NCI-H526 treated with DMSO at 0.1 percent for 48 hours (cell line): ENCODE measurements around the gene CDON.

Experiments
- DNase-seq: peaks from one replicate; lab custom pipeline; 2025; lab: John Stamatoyannopoulos, UW

CDON gene

GRCh38 chr11:125956391-125957134 lies 106.1 kb downstream of the CDON start:
- no peak for DNase-seq

- no peak for DNase-seq
Observed at GRCh38 chr11:125955856-125956255, 106.8 kb downstream of the CDON start.

- DNase-seq = no peak
Observed at GRCh38 chr11:125954945-125955640, 107.6 kb downstream of the CDON start.

DNA sequence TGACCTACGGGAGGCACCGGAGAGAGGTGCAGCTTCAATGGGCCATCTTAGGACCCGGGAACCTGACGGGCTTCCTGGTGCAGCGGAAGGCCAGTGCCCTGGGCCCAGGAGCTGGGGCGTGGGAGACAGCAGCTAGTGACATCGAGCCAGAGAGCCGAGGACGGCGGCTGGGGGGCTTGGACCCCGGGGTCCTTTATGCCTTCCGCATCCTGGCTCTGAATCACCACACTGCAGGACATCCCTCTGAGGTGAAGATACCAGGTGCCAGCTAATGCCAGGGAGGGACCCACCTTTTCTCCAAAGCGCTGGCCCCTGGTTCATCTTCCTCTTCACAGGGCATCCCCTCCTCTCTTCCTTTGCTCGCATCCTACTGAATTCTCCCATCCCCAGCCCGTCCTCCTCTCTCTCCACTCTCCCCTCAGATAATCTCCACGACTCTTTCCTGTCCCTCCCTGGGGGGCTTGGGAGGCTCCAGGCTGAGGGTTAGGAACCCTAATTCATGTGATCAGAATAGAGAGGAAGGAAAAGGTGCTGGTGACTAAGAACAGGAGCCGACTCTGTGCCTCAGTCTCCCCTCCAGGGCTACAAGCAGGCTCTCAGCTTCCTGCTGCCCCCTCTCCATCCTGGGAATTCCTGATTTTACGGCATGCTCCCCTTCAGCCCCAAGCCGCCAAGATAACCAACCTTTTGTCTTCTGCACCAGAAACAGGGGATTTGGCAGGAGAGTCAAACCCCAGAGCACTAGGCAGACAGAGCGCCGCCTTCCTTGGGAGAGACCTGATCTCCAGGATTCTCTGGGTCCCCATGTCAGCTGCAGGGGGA lies 108.3 kb downstream of the CDON start:
- no peak for DNase-seq

DNA sequence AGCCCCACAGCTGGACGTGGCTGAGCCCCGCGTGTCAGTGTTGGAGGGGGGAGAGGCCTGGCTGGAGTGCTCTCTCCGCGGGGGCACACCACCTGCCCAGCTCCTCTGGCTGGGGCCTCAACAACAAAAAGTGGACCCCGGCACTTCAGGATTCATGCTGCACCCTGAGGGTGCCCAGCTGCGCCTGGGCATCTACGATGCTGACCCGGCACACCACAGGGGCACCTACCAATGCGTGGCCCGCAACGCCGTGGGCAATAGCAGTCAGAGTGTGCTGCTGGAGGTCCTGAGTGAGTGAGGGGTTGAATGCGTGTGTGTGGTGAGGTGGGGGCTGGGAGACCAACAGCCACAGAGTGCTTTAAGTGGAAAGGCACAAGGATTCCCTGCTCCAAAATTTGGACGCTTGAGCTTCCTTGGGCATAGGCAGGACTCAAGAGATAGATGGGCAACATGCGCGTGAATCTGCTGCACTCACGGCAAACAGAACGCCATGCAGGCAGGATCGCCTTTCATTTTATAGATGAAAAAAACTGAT lies 109.2 kb downstream of the CDON start:
- no peak for DNase-seq

DNA sequence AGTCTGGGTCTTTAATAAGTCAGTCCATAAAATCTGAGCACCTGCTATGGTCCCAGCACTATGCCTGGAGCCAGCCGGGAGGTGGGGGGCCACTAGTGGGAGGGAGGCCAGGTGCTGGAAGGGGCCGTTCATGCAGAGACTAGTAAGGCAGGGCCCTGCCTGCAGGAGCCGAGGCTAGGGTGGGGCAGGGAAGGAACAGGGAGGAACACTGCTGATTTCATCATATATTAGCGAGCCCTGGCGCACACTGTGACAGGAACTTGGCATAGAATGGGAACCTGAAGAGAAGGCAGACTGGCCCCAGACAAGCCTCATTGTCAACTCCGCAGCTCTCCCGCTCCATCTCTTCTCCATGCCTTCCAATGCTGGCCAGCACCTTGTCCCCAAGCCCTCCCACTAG lies 109.7 kb downstream of the CDON start:
- DNase-seq = no peak

- peak; percentile 45 for DNase-seq
Observed at GRCh38 chr11:125952559-125952958, 110.1 kb downstream of the CDON start.

GRCh38 chr11:125951731-125952130 lies 110.9 kb downstream of the CDON start:
- DNase-seq = no peak

DNA sequence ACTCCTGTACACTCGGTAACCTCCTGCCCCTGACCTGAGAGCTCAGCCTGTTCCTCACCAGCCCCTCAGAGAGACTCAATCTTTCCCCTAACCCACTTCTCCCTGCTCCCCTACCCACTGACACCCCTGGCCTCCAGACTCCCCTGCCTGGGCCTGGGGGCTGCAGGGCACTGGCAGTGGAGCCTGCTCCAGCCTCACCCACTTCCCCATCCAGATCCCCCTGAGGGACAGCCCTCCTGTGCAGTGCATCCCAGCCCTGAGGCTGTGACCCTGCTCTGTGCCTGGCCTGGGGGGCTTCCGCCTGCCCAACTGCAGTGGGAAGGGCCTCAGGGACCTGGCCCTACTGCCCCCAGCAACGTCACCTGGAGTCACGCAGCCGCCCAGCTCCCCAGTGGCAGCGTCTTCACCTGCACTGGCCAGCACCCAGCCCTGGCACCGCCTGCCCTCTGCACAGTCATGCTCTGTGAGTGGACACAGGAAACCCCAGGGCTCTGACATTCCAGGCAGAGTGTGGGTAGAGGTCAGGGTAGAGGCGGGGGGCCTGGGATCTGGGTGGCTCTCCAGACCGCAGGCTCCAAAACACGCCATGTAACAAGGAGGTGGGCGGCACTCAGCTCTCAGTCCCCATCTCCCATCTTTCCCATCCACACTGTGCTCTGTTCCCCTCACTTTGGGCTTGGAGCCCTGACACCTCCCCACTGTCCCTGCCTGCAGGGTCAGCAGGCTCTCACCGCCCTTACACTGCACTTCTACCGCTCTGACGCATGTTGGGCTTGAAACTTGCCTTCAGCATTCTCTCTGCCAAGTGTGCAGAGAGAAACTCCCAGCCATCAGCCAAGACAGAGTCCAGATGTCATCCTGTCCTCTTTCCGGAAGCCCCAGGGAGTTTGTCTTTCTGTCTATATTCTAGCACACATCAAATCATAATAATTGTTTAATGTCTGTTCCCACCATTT lies 111.7 kb downstream of the CDON start:
- DNase-seq = no peak

- DNase-seq = no peak
Observed at GRCh38 chr11:125950178-125950490, 112.5 kb downstream of the CDON start.

GRCh38 chr11:125949271-125950177 lies 113.1 kb downstream of the CDON start:
- no peak for DNase-seq

GRCh38 chr11:125948278-125949051 lies 114.2 kb downstream of the CDON start:
- DNase-seq = no peak

DNA sequence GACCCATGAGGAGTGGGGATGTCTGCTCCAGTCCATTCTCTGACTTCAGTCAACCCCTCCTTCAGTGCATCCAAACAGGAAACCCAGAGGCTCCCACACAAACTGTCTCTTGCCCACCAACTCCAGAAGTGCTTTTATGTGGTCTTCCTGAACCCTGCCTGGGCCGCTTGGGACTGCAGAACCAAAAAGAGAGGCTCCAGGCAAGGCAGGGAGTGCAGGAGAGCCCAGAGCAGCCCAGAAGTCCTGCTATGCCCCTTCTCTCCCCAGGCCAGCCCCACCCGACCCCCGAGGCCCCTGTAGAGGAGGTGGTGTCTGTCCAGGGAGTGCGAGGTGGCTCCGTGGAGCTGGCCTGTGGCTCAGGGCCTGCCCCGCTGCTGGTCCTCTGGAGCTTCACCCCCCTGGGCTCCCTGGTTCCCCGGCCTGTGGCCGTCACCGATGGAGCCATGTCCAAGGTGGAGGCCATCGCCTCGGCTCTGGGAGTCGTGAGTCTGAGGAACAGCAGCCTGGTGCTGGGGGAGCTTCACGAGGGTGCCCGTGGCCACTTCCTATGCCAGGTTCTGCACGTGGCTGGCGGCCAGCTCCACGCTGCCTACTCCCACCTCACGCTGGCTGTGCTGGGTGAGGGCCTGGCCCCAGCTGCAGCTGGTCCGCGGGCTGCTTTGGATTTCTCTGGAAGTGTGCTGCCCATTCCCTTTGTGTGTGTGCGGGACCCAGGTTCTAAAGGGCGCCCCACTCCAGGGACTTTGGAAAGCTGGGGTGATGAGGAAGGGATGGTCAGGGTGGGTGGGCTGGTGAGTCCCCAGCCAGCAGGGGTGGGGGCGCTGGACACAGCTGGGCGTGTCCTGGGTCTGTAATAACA lies 115.0 kb downstream of the CDON start:
- DNase-seq = no peak

GRCh38 chr11:125946712-125947418 lies 115.8 kb downstream of the CDON start:
- no peak for DNase-seq

DNA sequence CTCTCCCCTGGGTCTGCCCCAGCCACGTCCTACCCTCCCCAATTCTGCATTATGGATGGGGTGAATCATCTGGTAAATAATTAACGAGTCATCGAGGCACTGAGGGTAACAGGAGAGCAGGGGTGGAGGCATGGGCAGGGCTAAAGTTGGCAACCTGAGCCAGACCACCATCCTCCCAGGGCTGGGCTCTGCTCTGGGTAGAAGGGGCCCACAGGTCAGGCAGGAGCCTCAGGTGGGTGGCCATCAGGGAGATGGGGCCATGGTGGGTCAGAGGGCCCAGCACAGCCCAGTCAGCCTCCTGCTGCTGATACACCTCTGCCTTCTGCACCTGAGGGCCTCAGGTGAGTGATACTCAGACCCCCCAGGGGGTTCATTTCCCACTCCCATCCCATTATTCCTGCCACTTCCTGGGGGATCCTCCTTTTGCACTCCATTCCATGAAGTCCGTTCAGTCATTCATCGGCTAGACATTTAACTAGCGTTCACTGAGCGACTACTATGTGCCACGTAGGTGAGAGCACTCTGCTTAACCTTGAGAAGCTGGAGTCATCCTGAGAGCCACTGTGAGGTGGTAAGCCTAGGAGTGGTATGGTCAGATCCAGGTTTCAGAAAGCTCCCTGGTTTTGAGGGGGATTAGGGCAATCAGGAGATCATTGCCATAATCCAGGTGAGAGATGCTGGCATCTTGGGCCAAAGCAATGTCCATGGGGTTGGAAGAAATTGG lies 116.7 kb downstream of the CDON start, which contains the start of gene VSIG10L2:
Gene VSIG10L2 (plus strand): TSS at position 248 of the 724 bp plus-strand sequence. CDS start 12 bp downstream, at position 260.
- no peak for DNase-seq

- no peak for DNase-seq
Observed at GRCh38 chr11:125945011-125945796, 117.5 kb downstream of the CDON start.
